Sigmoid colon (tissue), 7 donors: ENCODE measurements around the gene ORC1. TPM values are rescaled to one million over a fixed set of nuclear protein-coding genes. Genes with fewer than 3 reads are reported as not detected.

Experiments used
- DNase-seq: peaks from one replicate; pipeline ENCODE4 v3.0.0-alpha.2; 2019
- H3K27ac ChIP-seq, 4 donors: fragments of 200-600 bp; sonication (generic); one replicate each; pipeline ENCODE4 v1.5.1; 2016 to 2019; ENCODE audit warnings: mild to moderate bottlenecking in 1 of 4
- H3K27me3 ChIP-seq, 3 donors: fragments of 200-600 bp; sonication (generic); one replicate each; pipeline ENCODE4 v1.5.1; 2019; ENCODE audit warnings: mild to moderate bottlenecking in 1 of 3
- H3K36me3 ChIP-seq, 4 donors: fragments of 200-600 bp; sonication (generic); one replicate each; pipeline ENCODE4 v1.5.1; 2016 to 2019
- H3K4me1 ChIP-seq, 4 donors: fragments of 200-600 bp; sonication (generic); one replicate each; pipeline ENCODE4 v1.5.1; 2017 to 2019
- H3K4me3 ChIP-seq, 4 donors: fragments of 200-600 bp; sonication (generic); one replicate each; pipeline ENCODE4 v1.5.1; 2017 to 2019; ENCODE audit warnings: mild to moderate bottlenecking in 2 of 4, moderate library complexity in 1 of 4
- H3K9me3 ChIP-seq, 4 donors: fragments of 200-600 bp in 3 of 4; sonication (generic) in 3 of 4; one replicate each; pipeline versions ENCODE4 v1.5.1 to v1.6.1; 2013 to 2019
- CTCF ChIP-seq, 4 experiments: fragments of 450-650 bp in 3 of 4; fragments of 200-600 bp in 1 of 4; IDR thresholded peaks; one replicate each; pipeline ENCODE4 v1.5.1; 2016 to 2019; ENCODE audit warnings: antibody characterized with exemption in 4 of 4, mild to moderate bottlenecking in 3 of 4, moderate library complexity in 2 of 4
- EP300 ChIP-seq, 4 donors: sonication (generic); formaldehyde crosslinking; IDR thresholded peaks; one replicate each; pipeline ENCODE4 v1.6.1; 2017; ENCODE audit warnings: antibody characterized with exemption in 4 of 4
- POLR2A ChIP-seq, 2 donors: fragments of 450-650 bp; IDR thresholded peaks; one replicate each; pipeline ENCODE4 v1.6.1; 2016; ENCODE audit warnings: antibody characterized with exemption in 2 of 2, mild to moderate bottlenecking in 2 of 2, moderate library complexity in 2 of 2
- POLR2AphosphoS5 ChIP-seq, 4 donors: sonication (generic); formaldehyde crosslinking; IDR thresholded peaks; one replicate each; pipeline ENCODE4 v1.6.1; 2017; ENCODE audit warnings: antibody characterized with exemption in 4 of 4
- WGBS, 2 donors: extraction: QIAGEN DNeasy Blood & Tissue Kit; methylation state at CpG; one replicate each; pipeline ENCODE4 v1.1.7; 2013; 5-methylcytosine and 5-hydroxymethylcytosine counted together
- intact Hi-C: fragments of 100-400 bp; cut with DNase I; formaldehyde crosslinking; loops from one replicate; pipeline ENCODE4 v1.15.1; 2023
- polyA plus RNA-seq, 3 donors: library from polyadenylated mRNA; stranded (reverse); fragments of 200-250 nt; gene quantifications; one replicate each; pipeline ENCODE4 v1.2.3, GENCODE V29; 2013
- total RNA-seq, 4 donors: library from RNA; depleted of rRNA; stranded (reverse); fragments of >200 nt; gene quantifications; one replicate each; pipeline ENCODE4 v1.1.0, GENCODE V29; 2016
- donor health status: healthy with polysubstance abuse.
- donor health status: Bipolar disorder and iron deficiency.
- donor health status: healthy.

Gene ORC1
- total RNA-seq (under 1 TPM in 2 of 4 donors, not detected in 2; 0.36 to 0.95 TPM), polyA plus RNA-seq (1 to 10 TPM; 1.2 to 6.1 (median 1.8) TPM)

- Histone ChIP-seq H3K4me1 (peaks cover 0 to 26% (median 23%) of the 10 kb centered on the region in 4 donors), H3K4me3 (peak within 1 kb of the TSS; percentile 56 to 87 (median 78)), H3K27me3 (no peaks in the 10 kb centered on the region), H3K27ac (peak within 1 kb of the TSS; percentile 84 to 90 (median 89)), H3K9me3 (no peaks in the 10 kb centered on the region), H3K36me3 (peaks cover 7 to 34% (median 17%) of the 10 kb centered on the region in 4 donors)
- 0 to 1% methylated on average over 57 of the region's 57 CpGs for WGBS, 2 donors
- peak; percentile 81 to 88 (median 86) for TF ChIP-seq POLR2AphosphoS5 (IDR thresholded peaks at IDR 0.05)
- TF ChIP-seq POLR2A (IDR thresholded peaks at IDR 0.05): peak; percentile 39 to 67
- peak; percentile 10 to 69 (median 48) for TF ChIP-seq CTCF (IDR thresholded peaks at IDR 0.05)
- TF ChIP-seq EP300 (IDR thresholded peaks at IDR 0.05): no peak
- intact Hi-C loops: loop anchor here (1.0 to 10.0 kb wide), 4 partner anchors 37 to 260 kb away; partner anchors contain the start of genes GPX7, TUT4 and ZFYVE9
- DNase-seq: peak; percentile 99
Observed at GRCh38 chr1:52404116-52404974, at the start of gene ORC1, which contains the start of gene PRPF38A. Gene ORC1, minus strand, starts transcription at chr1:52404423. Its CDS starts 2,200 bp downstream, at chr1:52402223. Gene PRPF38A, plus strand, starts transcription at chr1:52404602. Its CDS starts 148 bp downstream, at chr1:52404750.

GRCh38 chr1:52444463-52444862, 40.2 kb upstream of the ORC1 start:
- DNase-seq: no peak
- intact Hi-C loops: no loop called here
- no peaks in the 10 kb centered on the region for H3K4me1 ChIP-seq
- H3K36me3 ChIP-seq: peaks cover 0 to 77% (median 10%) of the 10 kb centered on the region in 4 donors
- no peak overlapping the region for H3K4me3 ChIP-seq
- no peaks in the 10 kb centered on the region for H3K27me3 ChIP-seq
- H3K27ac ChIP-seq: no peak overlapping the region
- no peaks in the 10 kb centered on the region for H3K9me3 ChIP-seq
- TF ChIP-seq CTCF (IDR thresholded peaks at IDR 0.05): no peak
- no peak for TF ChIP-seq POLR2A (IDR thresholded peaks at IDR 0.05)
- TF ChIP-seq EP300 (IDR thresholded peaks at IDR 0.05): no peak
- TF ChIP-seq POLR2AphosphoS5 (IDR thresholded peaks at IDR 0.05): no peak
- WGBS, 2 donors: 90 to 94% methylated on average over 2 of the region's 2 CpGs

- 90 to 94% methylated on average over 4 of the region's 4 CpGs for WGBS, 2 donors
- intact Hi-C loops: no loop called here
- no peak for DNase-seq
- H3K27me3 ChIP-seq: no peaks in the 10 kb centered on the region
- H3K36me3 ChIP-seq: peaks cover 0 to 97% (median 14%) of the 10 kb centered on the region in 4 donors
- TF ChIP-seq POLR2AphosphoS5 (IDR thresholded peaks at IDR 0.05) (no peak), EP300 (IDR thresholded peaks at IDR 0.05) (no peak), POLR2A (IDR thresholded peaks at IDR 0.05) (no peak)
- no peak overlapping the region for H3K4me3 ChIP-seq
- H3K4me1 ChIP-seq: no peaks in the 10 kb centered on the region
- no peaks in the 10 kb centered on the region for H3K9me3 ChIP-seq
- no peak overlapping the region for H3K27ac ChIP-seq
Observed at GRCh38 chr1:52439976-52440375, 35.8 kb upstream of the ORC1 start.

GRCh38 chr1:52436817-52437216, 32.6 kb upstream of the ORC1 start:
- 89 to 93% methylated on average over 7 of the region's 7 CpGs for WGBS, 2 donors

More at GRCh38 chr1:52436817-52437216, 32.6 kb upstream of the ORC1 start:
- intact Hi-C loops: no loop called here
- Histone ChIP-seq H3K4me1 (peaks cover 0 to 3% (median 0%) of the 10 kb centered on the region in 4 donors), H3K4me3 (no peak overlapping the region), H3K27ac (no peak overlapping the region), H3K9me3 (no peaks in the 10 kb centered on the region), H3K27me3 (no peaks in the 10 kb centered on the region), H3K36me3 (peaks cover 8 to 96% (median 21%) of the 10 kb centered on the region in 4 donors)
- no peak for DNase-seq
- no peak for TF ChIP-seq POLR2A (IDR thresholded peaks at IDR 0.05)
- TF ChIP-seq POLR2AphosphoS5 (IDR thresholded peaks at IDR 0.05): no peak
- no peak for TF ChIP-seq EP300 (IDR thresholded peaks at IDR 0.05)
- no peak for TF ChIP-seq CTCF (IDR thresholded peaks at IDR 0.05)
